Non-pigmented ciliary epithelial cell (primary cell): ENCODE data around the gene BICD1.

ENCODE experiments used
- DNase-seq: peaks from one replicate; pipeline ENCODE4 v3.0.0-alpha.2; 2010; ENCODE audit warnings: low read depth

BICD1 gene

DNA sequence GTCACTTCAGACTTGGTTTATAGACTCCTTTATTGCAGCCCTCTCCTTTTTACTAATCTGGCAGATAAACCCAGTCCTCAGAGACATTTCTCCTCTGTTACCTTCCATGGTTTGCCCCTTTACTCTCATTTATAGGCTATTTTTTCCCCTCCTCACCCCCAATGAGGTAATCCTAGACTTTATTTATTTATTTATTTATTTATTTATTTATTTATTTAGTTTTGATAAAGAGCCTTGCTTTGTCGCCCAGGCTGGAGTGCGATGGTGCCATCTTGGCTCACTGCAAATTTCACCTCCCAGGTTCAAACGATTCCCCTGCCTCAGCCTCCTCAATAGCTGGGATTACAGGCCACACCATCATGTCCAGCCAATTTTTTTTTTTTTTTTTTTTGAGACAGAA, 301.1 kb downstream of the BICD1 start:
- no peak for DNase-seq

DNA sequence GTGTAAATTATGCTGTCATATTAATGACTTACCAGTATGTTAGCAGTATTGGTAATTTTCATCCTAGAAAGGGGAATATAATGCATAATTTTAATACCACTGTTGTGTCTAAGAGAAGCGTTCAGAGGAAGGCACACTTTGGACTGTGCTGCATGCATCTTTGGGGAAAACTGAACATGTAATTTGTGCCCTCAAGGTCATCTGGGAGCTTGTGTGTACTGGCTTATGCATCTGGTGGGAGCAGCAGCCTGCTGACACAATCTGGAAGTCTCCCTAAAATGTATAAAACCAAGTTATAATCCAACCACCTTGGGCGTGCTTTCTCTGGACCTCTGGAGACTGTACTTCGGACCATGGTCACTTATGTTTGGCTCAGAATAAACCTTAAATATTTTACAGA, 306.8 kb downstream of the BICD1 start:
- DNase-seq: no peak

DNA sequence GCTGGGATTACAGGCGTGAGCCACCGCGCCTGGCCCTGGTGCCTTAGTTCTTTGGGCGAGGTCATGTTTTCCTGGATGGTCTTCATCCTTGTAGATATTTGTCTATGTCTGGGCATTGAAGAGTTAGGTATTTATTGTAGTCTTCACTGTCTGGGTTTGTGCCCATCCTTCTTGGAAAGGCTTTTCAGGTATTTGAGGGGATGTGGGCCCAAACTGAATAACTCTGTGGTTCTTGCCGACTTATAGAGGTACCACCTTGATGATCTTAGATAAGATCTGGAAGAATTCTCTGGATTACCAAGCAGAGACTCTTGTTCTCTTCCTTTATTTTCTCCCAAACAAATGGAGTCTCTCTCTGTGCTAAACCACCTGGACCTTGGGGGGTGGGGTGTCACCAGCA, 311.6 kb downstream of the BICD1 start:
- DNase-seq: no peak

- DNase-seq: no peak
Measured at GRCh38 chr12:32418903-32419519, 312.4 kb downstream of the BICD1 start.

- DNase-seq: no peak
Measured at GRCh38 chr12:32419520-32419960, 312.9 kb downstream of the BICD1 start.

DNA sequence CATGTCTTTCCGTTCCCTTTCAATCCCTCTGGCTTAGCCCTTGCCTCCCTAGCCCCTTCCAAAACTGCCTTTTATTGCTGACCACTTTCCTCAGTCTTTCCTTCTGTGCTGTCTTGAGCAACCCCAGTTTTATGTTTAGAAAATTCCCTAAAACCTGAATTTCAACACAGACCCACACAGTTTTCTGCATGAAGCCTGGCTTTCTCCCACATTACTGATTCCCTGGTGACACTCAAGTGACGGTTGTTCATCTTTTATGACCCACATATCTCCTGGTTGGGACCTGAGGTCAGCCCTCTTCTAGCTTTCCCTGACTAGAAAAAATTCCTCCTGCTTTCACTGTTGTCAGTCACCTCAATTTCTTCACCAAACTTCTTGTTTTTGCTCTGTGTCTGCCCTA, 313.7 kb downstream of the BICD1 start:
- DNase-seq: no peak

DNA sequence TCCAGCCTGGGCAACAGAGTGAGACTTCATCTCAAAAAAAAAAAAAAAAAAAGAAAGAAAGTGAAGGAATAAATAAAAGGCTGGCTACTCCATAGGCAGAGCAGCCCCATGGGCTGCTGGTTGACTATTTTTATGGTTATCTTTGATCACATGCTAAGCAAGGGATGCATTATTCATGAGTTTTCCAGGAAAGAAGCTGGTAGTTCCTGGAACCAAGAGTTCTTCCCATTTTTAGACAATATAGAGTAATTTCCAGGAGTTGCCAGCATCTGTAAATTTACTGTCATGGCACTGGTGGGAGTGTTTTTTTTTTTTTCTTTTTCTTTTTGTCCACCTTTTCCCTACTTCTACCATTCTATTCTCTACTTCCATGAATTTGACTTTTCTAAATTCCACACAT, 316.9 kb downstream of the BICD1 start:
- no peak for DNase-seq

DNA sequence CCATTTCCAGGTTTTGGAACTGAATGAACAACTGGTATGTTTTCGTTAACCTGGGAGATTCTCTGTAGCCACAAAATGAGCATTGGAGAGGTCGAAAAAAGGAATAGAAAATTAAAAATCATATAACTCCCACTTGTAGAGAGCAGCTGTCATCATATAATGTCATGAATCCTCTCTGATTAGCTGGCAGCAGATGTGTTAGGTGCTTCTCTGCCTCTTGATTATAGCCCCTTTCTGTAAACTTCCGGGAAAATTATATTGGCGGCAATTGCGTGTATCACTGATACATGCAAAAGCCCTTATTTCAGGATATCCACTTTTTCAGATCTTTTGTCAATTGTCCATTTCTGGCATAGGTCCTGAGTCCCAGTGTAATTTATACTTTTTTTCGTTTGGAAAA, 324.4 kb downstream of the BICD1 start:
- DNase-seq: no peak
